A549 (cell line): ENCODE results near the gene PRKCE. TPM values are rescaled to one million over a fixed set of nuclear protein-coding genes. Genes with fewer than 3 reads are reported as not detected.

Experiments
- ATAC-seq, 2 experiments: fragments of 200-7000 bp in 1 of 2; fragments of >200 bp in 1 of 2; cut with Nextera tagmentation in 1 of 2; cut with Tn5 transposase in 1 of 2; 3 replicates each; pipeline versions ENCODE4 v1.8.0 to v1.9.1; 2018 to 2020; ENCODE audit warnings: mild to moderate bottlenecking in 1 of 2, moderate library complexity in 1 of 2
- CTCF ChIA-PET: fragments of 300-600 bp; sonication (Branson Sonifier 250); formaldehyde crosslinking; extraction: SDS; loops from one replicate; lab custom pipeline; 2021; ENCODE audit warnings: antibody characterized with exemption, inconsistent platforms; lab: Yijun Ruan, JAX
- POLR2A ChIA-PET: fragments of 350-600 bp; formaldehyde crosslinking; extraction: SDS; loops from one replicate; lab custom pipeline; 2021; ENCODE audit warnings: antibody characterized with exemption, inconsistent platforms; lab: Yijun Ruan, JAX
- DNase-seq, 2 experiments: peaks; one replicate each; pipeline versions ENCODE4 v3.0.0 to v3.0.0-alpha.2; 2011 to 2016; ENCODE audit warnings: low read depth in 1 of 2, low spot score in 1 of 2
- FAIRE-seq: peaks from 2 replicates; lab custom pipeline; 2011; peaks lifted over from hg19 to GRCh38; lab: Jason Lieb, UNC
- H3K27ac ChIP-seq, 2 experiments: fragments of >200 bp; sonication (Bioruptor Twin); formaldehyde crosslinking; 3 replicates each; pipeline ENCODE4 v1.5.1; 2016 to 2017
- H3K4me1 ChIP-seq: fragments of >200 bp; sonication (Bioruptor Twin); formaldehyde crosslinking; 3 replicates; pipeline ENCODE4 v1.6.1; 2016
- H3K4me2 ChIP-seq: fragments of >200 bp; sonication (Bioruptor Twin); formaldehyde crosslinking; 3 replicates; pipeline ENCODE4 v1.6.1; 2016
- H3K4me3 ChIP-seq: fragments of >200 bp; sonication (Bioruptor Twin); formaldehyde crosslinking; 3 replicates; pipeline ENCODE4 v1.5.1; 2016
- H3K9me3 ChIP-seq: fragments of >200 bp; sonication (Bioruptor Twin); formaldehyde crosslinking; 3 replicates; pipeline ENCODE4 v1.6.1; 2016
- BCL3 ChIP-seq: fragments of >200 bp; sonication (Bioruptor Twin); formaldehyde crosslinking; IDR thresholded peaks from 3 replicates; pipeline ENCODE4 v1.6.1; 2016
- EHMT2 ChIP-seq: fragments of 200-600 bp; sonication (generic); IDR thresholded peaks from 2 replicates; pipeline ENCODE4 v1.6.1; 2016; ENCODE audit warnings: antibody characterized with exemption, low read depth, mild to moderate bottlenecking, moderate library complexity
- EP300 ChIP-seq, 2 experiments: fragments of >200 bp; sonication (Bioruptor Twin); formaldehyde crosslinking; IDR thresholded peaks; 2 replicates in 1 of 2; 3 replicates in 1 of 2; pipeline ENCODE4 v1.6.1; 2016 to 2017
- FOSL2 ChIP-seq, 2 experiments: fragments of 450-650 bp in 1 of 2; fragments of >200 bp in 1 of 2; sonication (Bioruptor Twin) in 1 of 2; formaldehyde crosslinking; IDR thresholded peaks; 2 replicates each; pipeline versions ENCODE4 v1.5.0 to v1.6.1; 2016 to 2020; ENCODE audit warnings: mild to moderate bottlenecking in 1 of 2, moderate library complexity in 1 of 2
- HDAC2 ChIP-seq: fragments of 200-600 bp; sonication (generic); IDR thresholded peaks from 2 replicates; pipeline ENCODE4 v1.6.1; 2016
- HES2 ChIP-seq: fragments of >200 bp; sonication (Bioruptor Twin); formaldehyde crosslinking; IDR thresholded peaks from 2 replicates; pipeline ENCODE4 v1.6.1; 2016
- HMGXB4 ChIP-seq: fragments of 250-450 bp; sonication (Bioruptor Pico); IDR thresholded peaks from 2 replicates; pipeline ENCODE4 v1.5.0; 2021; ENCODE audit warnings: mild to moderate bottlenecking, moderate library complexity, borderline replicate concordance
- HOXA7 ChIP-seq: fragments of 250-450 bp; sonication (Bioruptor Pico); IDR thresholded peaks from 2 replicates; pipeline ENCODE4 v1.5.0; 2020; ENCODE audit warnings: mild to moderate bottlenecking, moderate library complexity
- HOXB13 ChIP-seq: fragments of 250-450 bp; sonication (Bioruptor Pico); IDR thresholded peaks from 2 replicates; pipeline ENCODE4 v1.5.0; 2020; ENCODE audit warnings: low read depth, mild to moderate bottlenecking, moderate library complexity
- JUN ChIP-seq, 2 experiments: fragments of >200 bp; sonication (Bioruptor Twin); formaldehyde crosslinking; IDR thresholded peaks; 2 replicates in 1 of 2; 3 replicates in 1 of 2; pipeline ENCODE4 v1.6.1; 2016 to 2017
- JUNB ChIP-seq: fragments of >200 bp; sonication (Bioruptor Twin); formaldehyde crosslinking; IDR thresholded peaks from 2 replicates; pipeline ENCODE4 v1.6.1; 2016
- KDM5A ChIP-seq: fragments of 200-600 bp; sonication (generic); IDR thresholded peaks from 2 replicates; pipeline ENCODE4 v1.6.1; 2016; ENCODE audit warnings: antibody characterized with exemption, mild to moderate bottlenecking
- MAFK ChIP-seq: fragments of 450-650 bp; IDR thresholded peaks from 2 replicates; pipeline ENCODE4 v1.6.1; 2014; ENCODE audit not compliant: partially characterized antibody
- NR3C1 ChIP-seq: fragments of >200 bp; sonication (Bioruptor Twin); formaldehyde crosslinking; IDR thresholded peaks from 3 replicates; pipeline ENCODE4 v1.6.1; 2017
- PHF8 ChIP-seq: fragments of 200-600 bp; sonication (generic); IDR thresholded peaks from 2 replicates; pipeline ENCODE4 v1.6.1; 2016; ENCODE audit warnings: low read depth, mild to moderate bottlenecking, antibody characterized with exemption, moderate library complexity, borderline replicate concordance
- RAD21 ChIP-seq, 2 experiments: fragments of >200 bp in 1 of 2; sonication (Bioruptor Twin) in 1 of 2; formaldehyde crosslinking in 1 of 2; IDR thresholded peaks in 1 of 2; conservative IDR thresholded peaks in 1 of 2; 2 replicates in 1 of 2; 3 replicates in 1 of 2; pipeline ENCODE4 v1.6.1; 2012 to 2018; ENCODE audit warnings: inconsistent platforms in 1 of 2
- RCOR1 ChIP-seq: fragments of 150-350 bp; IDR thresholded peaks from 2 replicates; pipeline ENCODE4 v1.6.1; 2014; ENCODE audit warnings: antibody characterized with exemption, low read length, low read depth
- RNF2 ChIP-seq: fragments of 200-600 bp; sonication (generic); IDR thresholded peaks from 2 replicates; pipeline ENCODE4 v1.6.1; 2016; ENCODE audit warnings: low read depth, mild to moderate bottlenecking, antibody characterized with exemption, moderate library complexity, borderline replicate concordance
- SMC3 ChIP-seq: fragments of >200 bp; sonication (Bioruptor Twin); formaldehyde crosslinking; IDR thresholded peaks from 3 replicates; pipeline ENCODE4 v1.6.1; 2018; ENCODE audit warnings: inconsistent platforms
- SREBF2 ChIP-seq: fragments of 450-650 bp; IDR thresholded peaks from 2 replicates; pipeline ENCODE4 v1.6.1; 2014; ENCODE audit warnings: mild to moderate bottlenecking, moderate library complexity
- WGBS: methylation state at CpG from one replicate; pipeline ENCODE4 v1.1.6; 2017; ENCODE audit errors: missing lambda C conversion rate; 5-methylcytosine and 5-hydroxymethylcytosine counted together
- polyA plus RNA-seq, 4 experiments: library from polyadenylated mRNA; depleted of rRNA in 3 of 4; stranded (reverse); fragments of >200 nt; fragmentation: RNase III in 1 of 4; extraction: RNeasy Plus Mini Kit Qiagen cat#74134 plus additional on column Dnase treatment in 1 of 4; gene quantifications; 2 replicates in 3 of 4; 3 replicates in 1 of 4; pipeline ENCODE4 v1.2.3, GENCODE V29; 2011 to 2017

The PRKCE gene
- polyA plus RNA-seq, 2 of the 4 experiments (the other 2 are of a cell fraction), result 11.5 to 12.0 TPM

- H3K4me2 ChIP-seq, result no peak overlapping the region
- H3K27ac ChIP-seq, result no peak overlapping the region
- ATAC-seq (no peak), FAIRE-seq (no peak), DNase-seq (no peak)
- TF ChIP-seq SREBF2, result no peak
- no peak for TF ChIP-seq RNF2
- TF ChIP-seq SMC3, result no peak
- peaks cover 13% of the 10 kb centered on the region for H3K4me1 ChIP-seq
- CTCF ChIA-PET, result interaction anchor here (0.8 to 1.3 kb wide), 3 partner anchors 18 to 28 kb away, joined by 4 to 5 read pairs (median 4); no protein-coding TSS in a partner anchor
- no peaks in the 10 kb centered on the region for H3K9me3 ChIP-seq
- POLR2A ChIA-PET, result no interaction called here
- 77% methylated on average over 3 of the region's 3 CpGs for WGBS
- H3K4me3 ChIP-seq, result no peak overlapping the region
Measured at GRCh38 chr2:45683292-45683691, 31.8 kb downstream of the PRKCE start.

GRCh38 chr2:45684756-45685155, 33.3 kb downstream of the PRKCE start:
- TF ChIP-seq MAFK (no peak), SREBF2 (no peak), JUN (IDR thresholded peaks at IDR 0.05) (no peak), BCL3 (no peak), RAD21 (conservative IDR thresholded peaks at IDR 0.05 in 1 of 2, IDR thresholded peaks at IDR 0.05 in 1 of 2) (no peak), HMGXB4 (no peak), RCOR1 (no peak)
- no peaks in the 10 kb centered on the region for H3K9me3 ChIP-seq
- DNase-seq (no peak), ATAC-seq (no peak), FAIRE-seq (no peak)
- peaks cover 13% of the 10 kb centered on the region for H3K4me1 ChIP-seq
- H3K4me2 ChIP-seq, result no peak overlapping the region
- WGBS, result 91% methylated on average over 6 of the region's 6 CpGs
- H3K27ac ChIP-seq, result no peak overlapping the region
- POLR2A ChIA-PET, result no interaction called here
- no peak overlapping the region for H3K4me3 ChIP-seq
- CTCF ChIA-PET, result interaction anchor here (0.6 to 1.4 kb wide), 5 partner anchors 14 to 273 kb away, joined by 3 to 6 read pairs (median 3); no protein-coding TSS in a partner anchor

GRCh38 chr2:45685260-45685659, 33.8 kb downstream of the PRKCE start:
- Histone ChIP-seq H3K27ac (no peak overlapping the region), H3K4me2 (no peak overlapping the region), H3K9me3 (no peaks in the 10 kb centered on the region), H3K4me3 (no peak overlapping the region), H3K4me1 (peaks cover 13% of the 10 kb centered on the region)
- WGBS, result 79% methylated on average over 3 of the region's 3 CpGs
- POLR2A ChIA-PET, result no interaction called here
- DNase-seq (no peak), FAIRE-seq (no peak), ATAC-seq (no peak)
- CTCF ChIA-PET, result interaction anchor here (0.6 to 1.4 kb wide), 5 partner anchors 14 to 273 kb away, joined by 3 to 6 read pairs (median 3); no protein-coding TSS in a partner anchor
- no peak for TF ChIP-seq HDAC2
- TF ChIP-seq JUNB, result no peak
- no peak for TF ChIP-seq SMC3
- TF ChIP-seq KDM5A, result no peak
- no peak for TF ChIP-seq EP300 (IDR thresholded peaks at IDR 0.05)
- TF ChIP-seq NR3C1, result no peak
- TF ChIP-seq HMGXB4, result no peak
- TF ChIP-seq HOXB13, result no peak
- TF ChIP-seq PHF8, result no peak
- no peak for TF ChIP-seq HES2
- no peak for TF ChIP-seq FOSL2 (IDR thresholded peaks at IDR 0.05)
- TF ChIP-seq FOSL2 (CRISPR knock-in tag; IDR thresholded peaks at IDR 0.05), result no peak
- TF ChIP-seq EHMT2, result no peak
- TF ChIP-seq HOXA7 (CRISPR knock-in tag), result no peak
